Right lobe of liver (tissue), 6 donors: ENCODE measurements around the gene NKAP. TPM values are rescaled to one million over a fixed set of nuclear protein-coding genes. Genes with fewer than 3 reads are reported as not detected.
"Not testable (repeated sequence)": the region's sequence is repeated elsewhere in the genome, so short reads cannot be mapped to it uniquely, and the experiment has no call there.

Experiments
- ATAC-seq, 4 donors: fragments of 200-7000 bp; cut with Tn5 transposase; one replicate each; pipeline ENCODE4 v1.9.1; 2020; ENCODE audit warnings: mild to moderate bottlenecking in 4 of 4, moderate library complexity in 4 of 4
- DNase-seq, 3 donors: peaks; one replicate each; pipeline ENCODE4 v3.0.0-alpha.2; 2020
- H3K27ac ChIP-seq, 3 donors: fragments of 200-600 bp; one replicate each; pipeline ENCODE4 v1.8.0; 2022
- H3K27me3 ChIP-seq, 2 donors: fragments of 200-600 bp; one replicate each; pipeline ENCODE4 v1.8.0; 2022
- H3K36me3 ChIP-seq, 4 donors: fragments of 200-600 bp; sonication (generic) in 1 of 4; one replicate each; pipeline versions ENCODE4 v1.5.1 to v1.8.0; 2017 to 2022; ENCODE audit warnings: control low read depth in 1 of 4
- H3K4me1 ChIP-seq, 4 donors: fragments of 200-600 bp; sonication (generic) in 1 of 4; one replicate each; pipeline versions ENCODE4 v1.5.1 to v1.8.0; 2017 to 2022; ENCODE audit warnings: control low read depth in 1 of 4
- H3K4me3 ChIP-seq, 3 donors: fragments of 200-600 bp; one replicate each; pipeline ENCODE4 v1.8.0; 2022
- H3K9me3 ChIP-seq, 4 donors: fragments of 200-600 bp; sonication (generic) in 1 of 4; one replicate each; pipeline versions ENCODE4 v1.5.1 to v1.8.0; 2017 to 2022; ENCODE audit warnings: control low read depth in 1 of 4
- POLR2A ChIP-seq: fragments of 450-650 bp; IDR thresholded peaks from one replicate; pipeline ENCODE4 v1.6.1; 2017; ENCODE audit warnings: antibody characterized with exemption, mild to moderate bottlenecking
- WGBS: methylation state at CpG from one replicate; pipeline ENCODE4 v1.1.6; 2018; ENCODE audit warnings: low coverage, low lambda C conversion rate; ENCODE audit not compliant: insufficient coverage; ENCODE audit errors: missing lambda C conversion rate; 5-methylcytosine and 5-hydroxymethylcytosine counted together
- intact Hi-C, 2 donors: fragments of 100-400 bp; cut with DNase I; formaldehyde crosslinking; loops; one replicate each; pipeline versions ENCODE4 v1.11.2 to v1.14.1; 2022
- total RNA-seq, 6 experiments: library from RNA; depleted of rRNA in 2 of 6; stranded (reverse); fragments of >200 nt in 2 of 6; fragmentation: NEBNext Ultra II Directional in 3 of 6; extraction: Animal tissue kit (Norgen Biotek cat#: 25700) in 3 of 6; gene quantifications; one replicate each; pipeline versions ENCODE4 v1.1.0 to v1.2.4, GENCODE V29; 2016 to 2023
- TF ChIP-seq, protein P1 (sequence below), 4 donors: fragments of 200-600 bp in 3 of 4; fragments of 450-650 bp in 1 of 4; IDR thresholded peaks; one replicate each; pipeline versions ENCODE4 v1.5.1 to v1.8.0; 2016 to 2022; ENCODE audit warnings: antibody characterized with exemption in 4 of 4, mild to moderate bottlenecking in 2 of 4
- donor health status: DM: no; HTN: yes; CAD: no.
- donor health status: DM: no; HTN: no; CAD: no.
- donor health status: DM: no; HTN: no; CAD: no.
- donor health status: DM: no; HTN: yes; CAD: no.
- donor health status: DM: no; HTN: yes; CAD: no.

The NKAP gene
- total RNA-seq, 6 experiments from 2014 or later = 3.3 to 4.4 (median 3.6) TPM

DNA sequence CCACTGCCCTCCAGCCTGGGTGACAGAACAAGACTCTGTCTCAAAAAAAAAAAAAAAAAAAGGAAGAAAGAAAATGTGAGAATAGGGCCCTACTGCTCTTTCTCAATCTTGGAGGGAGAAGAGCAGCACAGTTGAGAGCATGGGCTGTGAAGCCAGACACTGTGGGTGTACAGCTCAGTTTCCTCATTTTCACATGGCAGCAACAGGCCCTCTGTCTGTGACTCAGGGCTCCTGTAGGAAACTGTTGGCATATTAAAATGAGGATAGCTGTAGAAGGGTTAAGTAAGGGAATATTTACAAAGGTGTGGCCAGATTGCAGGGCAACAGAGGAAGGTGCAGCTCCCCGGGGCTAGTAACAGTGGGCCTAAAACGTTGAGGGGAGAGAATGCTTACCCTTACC is 44.4 kb downstream of the NKAP start:
- ATAC-seq (peak in 3 of 4 donors; percentile 48 to 52 (median 49)), DNase-seq (no peak)
- intact Hi-C loops = no loop called here
- TF ChIP-seq, protein P1, sequence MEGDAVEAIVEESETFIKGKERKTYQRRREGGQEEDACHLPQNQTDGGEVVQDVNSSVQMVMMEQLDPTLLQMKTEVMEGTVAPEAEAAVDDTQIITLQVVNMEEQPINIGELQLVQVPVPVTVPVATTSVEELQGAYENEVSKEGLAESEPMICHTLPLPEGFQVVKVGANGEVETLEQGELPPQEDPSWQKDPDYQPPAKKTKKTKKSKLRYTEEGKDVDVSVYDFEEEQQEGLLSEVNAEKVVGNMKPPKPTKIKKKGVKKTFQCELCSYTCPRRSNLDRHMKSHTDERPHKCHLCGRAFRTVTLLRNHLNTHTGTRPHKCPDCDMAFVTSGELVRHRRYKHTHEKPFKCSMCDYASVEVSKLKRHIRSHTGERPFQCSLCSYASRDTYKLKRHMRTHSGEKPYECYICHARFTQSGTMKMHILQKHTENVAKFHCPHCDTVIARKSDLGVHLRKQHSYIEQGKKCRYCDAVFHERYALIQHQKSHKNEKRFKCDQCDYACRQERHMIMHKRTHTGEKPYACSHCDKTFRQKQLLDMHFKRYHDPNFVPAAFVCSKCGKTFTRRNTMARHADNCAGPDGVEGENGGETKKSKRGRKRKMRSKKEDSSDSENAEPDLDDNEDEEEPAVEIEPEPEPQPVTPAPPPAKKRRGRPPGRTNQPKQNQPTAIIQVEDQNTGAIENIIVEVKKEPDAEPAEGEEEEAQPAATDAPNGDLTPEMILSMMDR (IDR thresholded peaks at IDR 0.05) = no peak
- TF ChIP-seq POLR2A = no peak
- H3K9me3 ChIP-seq = no peaks in the 10 kb centered on the region
- H3K27ac ChIP-seq = no peak overlapping the region
- H3K4me3 ChIP-seq = no peak overlapping the region
- H3K4me1 ChIP-seq = no peaks in the 10 kb centered on the region
- no peaks in the 10 kb centered on the region for H3K27me3 ChIP-seq
- no peaks in the 10 kb centered on the region for H3K36me3 ChIP-seq
- 26% methylated on average over 2 of the region's 2 CpGs for WGBS

DNA sequence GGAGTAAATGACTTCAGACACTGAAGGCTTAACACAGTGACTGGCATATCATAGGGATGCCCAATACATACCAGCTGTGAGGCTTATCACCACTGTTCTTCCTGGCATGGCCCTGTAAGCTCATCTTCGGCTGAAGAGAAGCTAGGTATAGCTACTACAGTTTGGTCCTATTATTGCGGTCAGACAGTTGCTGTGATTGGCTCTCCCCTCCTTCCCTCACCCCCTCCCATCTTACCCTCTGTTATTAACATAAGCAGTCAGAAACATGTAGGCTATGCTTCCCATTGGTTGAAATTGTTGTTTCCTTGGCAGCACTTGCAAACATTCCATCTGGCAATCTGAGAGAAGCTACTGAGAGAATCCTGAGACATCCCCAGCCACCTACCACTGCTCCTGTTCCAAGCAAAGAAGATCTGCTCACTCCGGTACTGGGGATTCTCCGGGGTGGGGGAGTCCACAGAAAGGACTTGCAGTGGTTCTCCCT is 47.7 kb downstream of the NKAP start, which contains the start of gene AKAP14:
Gene AKAP14 (plus strand): TSS at position 51 of the 484 bp plus-strand sequence. CDS start 7,331 bp downstream, outside the sequence.
- no peak within 1 kb of the TSS for H3K27ac ChIP-seq
- no peaks in the 10 kb centered on the region for H3K36me3 ChIP-seq
- intact Hi-C loops = no loop called here
- no peaks in the 10 kb centered on the region for H3K4me1 ChIP-seq
- DNase-seq = no peak
- H3K27me3 ChIP-seq = no peaks in the 10 kb centered on the region
- ATAC-seq = no peak
- no peaks in the 10 kb centered on the region for H3K9me3 ChIP-seq
- 40% methylated on average over 4 of the region's 4 CpGs for WGBS
- no peak within 1 kb of the TSS for H3K4me3 ChIP-seq
- no peak for TF ChIP-seq POLR2A
- TF ChIP-seq, protein P1 (IDR thresholded peaks at IDR 0.05) = no peak

DNA sequence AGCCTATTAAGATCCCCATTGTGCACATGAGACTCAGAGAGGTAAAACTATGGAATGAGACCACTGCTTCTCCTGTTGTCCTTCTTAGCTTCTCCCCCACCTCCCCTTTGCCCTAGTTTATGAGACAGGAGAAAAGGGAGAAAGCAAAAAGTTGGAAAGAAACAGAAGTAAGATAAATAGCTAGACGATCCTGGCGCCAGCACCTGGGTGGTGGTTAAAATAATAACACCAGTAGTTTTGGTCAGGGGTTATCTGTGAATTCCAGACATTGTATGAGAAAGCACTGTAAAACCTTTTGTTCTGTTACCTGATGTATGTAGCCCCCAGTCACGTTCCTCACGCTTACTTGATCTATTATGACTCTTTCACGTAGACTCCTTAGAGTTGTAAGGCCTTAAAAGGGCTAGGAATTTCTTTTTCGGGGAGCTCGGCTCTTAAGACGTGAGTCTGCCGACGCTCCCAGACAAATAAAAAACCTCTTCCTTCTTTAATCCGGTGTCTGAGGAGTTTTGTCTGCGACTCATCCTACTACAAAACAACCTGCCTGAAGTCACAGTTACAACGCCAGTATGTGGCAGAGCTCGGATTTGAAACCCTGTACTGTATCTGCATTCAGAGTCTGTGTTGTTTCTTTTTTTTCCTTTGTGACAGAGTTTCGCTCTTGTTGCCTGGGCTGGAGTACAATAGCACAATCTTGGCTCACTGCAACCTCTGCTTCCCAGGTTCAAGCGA is 51.4 kb downstream of the NKAP start:
- 47% methylated on average over 11 of the region's 16 CpGs for WGBS
- intact Hi-C loops, H3K4me1 ChIP-seq, H3K9me3 ChIP-seq, H3K4me3 ChIP-seq, H3K36me3 ChIP-seq, ATAC-seq, H3K27ac ChIP-seq, H3K27me3 ChIP-seq, DNase-seq: not testable (repeated sequence)

DNA sequence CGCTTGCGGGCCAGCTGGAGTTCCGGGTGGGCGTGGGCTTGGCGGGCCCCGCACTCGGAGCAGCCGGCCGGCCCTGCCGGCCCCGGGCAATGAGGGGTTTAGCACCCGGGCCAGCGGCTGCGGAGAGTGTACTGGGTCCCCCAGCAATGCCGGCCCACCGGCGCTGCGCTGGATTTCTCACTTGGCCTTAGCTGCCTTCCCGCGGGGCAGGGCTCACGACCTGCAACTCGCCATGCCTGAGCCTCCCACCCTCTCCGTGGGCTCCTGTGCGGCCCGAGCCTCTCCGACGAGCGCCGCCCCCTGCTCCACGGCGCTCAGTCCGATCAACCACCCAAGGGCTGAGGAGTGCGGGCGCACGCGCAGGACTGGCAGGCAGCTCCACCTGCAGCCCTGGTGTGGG is 52.9 kb downstream of the NKAP start:
- no CpG with 5 or more reads among the region's 36 CpGs for WGBS
- H3K36me3 ChIP-seq, H3K4me1 ChIP-seq, intact Hi-C loops, ATAC-seq, H3K27ac ChIP-seq, DNase-seq, H3K27me3 ChIP-seq, H3K9me3 ChIP-seq, H3K4me3 ChIP-seq: not testable (repeated sequence)

DNA sequence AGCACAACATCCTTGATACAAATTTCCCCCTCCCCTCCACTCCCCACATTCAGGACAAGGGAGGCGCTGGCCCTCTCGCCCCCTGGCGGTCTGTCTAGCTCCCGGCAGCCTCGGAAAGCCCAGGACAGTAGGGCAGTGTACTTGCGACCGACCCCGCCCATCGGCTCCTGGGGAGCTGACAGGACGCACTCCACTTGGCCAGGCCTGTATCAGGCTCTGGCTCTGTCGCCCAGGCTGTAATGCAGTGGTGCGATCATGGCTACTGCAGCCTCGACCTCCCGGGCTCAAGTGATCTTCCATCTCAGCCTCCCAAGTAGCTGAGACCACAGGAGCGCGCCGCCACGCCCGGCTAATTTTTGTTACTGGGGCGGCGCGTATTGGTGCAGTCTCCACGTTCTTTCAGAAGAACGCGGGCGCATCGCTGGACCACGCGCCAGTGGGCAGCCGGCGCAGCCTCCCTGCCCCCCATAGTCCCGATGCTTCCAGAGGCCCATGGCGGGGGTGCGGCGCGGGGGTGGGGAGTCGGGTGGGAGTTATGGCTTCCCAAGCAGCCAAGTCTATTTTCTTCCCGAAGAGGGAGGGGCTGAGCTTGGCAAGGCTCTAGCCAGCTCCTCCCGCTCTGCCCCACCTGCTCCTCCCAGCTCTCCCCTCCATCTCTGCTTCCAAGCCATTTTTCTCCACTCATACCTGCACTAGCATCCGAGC is 55.7 kb downstream of the NKAP start:
- intact Hi-C loops = no loop called here
- Histone ChIP-seq H3K4me1 (no peaks in the 10 kb centered on the region), H3K4me3 (peak overlapping the region in 1 of 3 donors; percentile 2), H3K27ac (no peak overlapping the region), H3K36me3 (no peaks in the 10 kb centered on the region), H3K9me3 (no peaks in the 10 kb centered on the region), H3K27me3 (no peaks in the 10 kb centered on the region)
- no peak for TF ChIP-seq POLR2A
- TF ChIP-seq, protein P1 (IDR thresholded peaks at IDR 0.05) = peak; percentile 33 to 44 (median 39)
- ATAC-seq = peak; percentile 91 to 95 (median 92)
- WGBS = 35% methylated on average over 5 of the region's 40 CpGs
- peak; percentile 51 to 69 (median 62) for DNase-seq
